Measurements from ENCODE around the gene CCL17. TPM values are rescaled to one million over a fixed set of nuclear protein-coding genes. Genes with fewer than 3 reads are reported as not detected.

Gene CCL17
- total RNA-seq, 1 donor from 2014 or later, result not detected

- H3K4me1 Mint-ChIP-seq (ENCODE audit: unreplicated experiment), result peaks cover 6% of the 10 kb centered on the region
- peaks cover 21% of the 10 kb centered on the region for H3K27me3 Mint-ChIP-seq
- no peak for DNase-seq (ENCODE audit: extremely low spot score, unreplicated experiment)
- TF ChIP-seq CTCF (conservative IDR thresholded peaks at IDR 0.05), result no peak
- H3K4me3 Mint-ChIP-seq, result no peak overlapping the region
- no peaks in the 10 kb centered on the region for H3K9me3 Mint-ChIP-seq
- no peaks in the 10 kb centered on the region for H3K36me3 Mint-ChIP-seq
- no peak overlapping the region for H3K27ac Mint-ChIP-seq
Observed at GRCh38 chr16:57406881-57407280, 2.3 kb downstream of the CCL17 start.

GRCh38 chr16:57407521-57408353 lies 3.2 kb downstream of the CCL17 start:
- Mint-ChIP-seq H3K9me3 (no peaks in the 10 kb centered on the region), H3K4me3 (no peak overlapping the region), H3K27ac (no peak overlapping the region), H3K36me3 (no peaks in the 10 kb centered on the region), H3K27me3 (peaks cover 21% of the 10 kb centered on the region), H3K4me1 (ENCODE audit: unreplicated experiment) (peaks cover 6% of the 10 kb centered on the region)
- no peak for DNase-seq (ENCODE audit: extremely low spot score, unreplicated experiment)
- TF ChIP-seq CTCF (conservative IDR thresholded peaks at IDR 0.05), result no peak

- Mint-ChIP-seq H3K27me3 (peaks cover 18% of the 10 kb centered on the region), H3K36me3 (no peaks in the 10 kb centered on the region), H3K27ac (peak overlapping the region; percentile 4), H3K4me3 (no peak overlapping the region), H3K4me1 (ENCODE audit: unreplicated experiment) (peaks cover 6% of the 10 kb centered on the region), H3K9me3 (no peaks in the 10 kb centered on the region)
- TF ChIP-seq CTCF (conservative IDR thresholded peaks at IDR 0.05), result no peak
- no peak for DNase-seq (ENCODE audit: extremely low spot score, unreplicated experiment)
Observed at GRCh38 chr16:57409065-57409464, 4.5 kb downstream of the CCL17 start.

- Mint-ChIP-seq H3K4me1 (ENCODE audit: unreplicated experiment) (peaks cover 6% of the 10 kb centered on the region), H3K27ac (no peak overlapping the region), H3K27me3 (peaks cover 9% of the 10 kb centered on the region), H3K4me3 (no peak overlapping the region), H3K36me3 (no peaks in the 10 kb centered on the region), H3K9me3 (no peaks in the 10 kb centered on the region)
- DNase-seq (ENCODE audit: extremely low spot score, unreplicated experiment), result no peak
- TF ChIP-seq CTCF (conservative IDR thresholded peaks at IDR 0.05), result no peak
Observed at GRCh38 chr16:57409870-57410587, 5.5 kb downstream of the CCL17 start.

GRCh38 chr16:57411362-57411976 lies 6.9 kb downstream of the CCL17 start:
- Mint-ChIP-seq H3K36me3 (no peaks in the 10 kb centered on the region), H3K9me3 (no peaks in the 10 kb centered on the region), H3K27me3 (peaks cover 4% of the 10 kb centered on the region), H3K4me3 (no peak overlapping the region), H3K4me1 (ENCODE audit: unreplicated experiment) (peaks cover 6% of the 10 kb centered on the region), H3K27ac (no peak overlapping the region)
- DNase-seq (ENCODE audit: extremely low spot score, unreplicated experiment), result no peak
- no peak for TF ChIP-seq CTCF (conservative IDR thresholded peaks at IDR 0.05)
